ENCODE results near the gene RFX8.
"Not testable (repeated sequence)": the region's sequence is repeated elsewhere in the genome, so short reads cannot be mapped to it uniquely, and the experiment has no call there.

RFX8 gene

DNA sequence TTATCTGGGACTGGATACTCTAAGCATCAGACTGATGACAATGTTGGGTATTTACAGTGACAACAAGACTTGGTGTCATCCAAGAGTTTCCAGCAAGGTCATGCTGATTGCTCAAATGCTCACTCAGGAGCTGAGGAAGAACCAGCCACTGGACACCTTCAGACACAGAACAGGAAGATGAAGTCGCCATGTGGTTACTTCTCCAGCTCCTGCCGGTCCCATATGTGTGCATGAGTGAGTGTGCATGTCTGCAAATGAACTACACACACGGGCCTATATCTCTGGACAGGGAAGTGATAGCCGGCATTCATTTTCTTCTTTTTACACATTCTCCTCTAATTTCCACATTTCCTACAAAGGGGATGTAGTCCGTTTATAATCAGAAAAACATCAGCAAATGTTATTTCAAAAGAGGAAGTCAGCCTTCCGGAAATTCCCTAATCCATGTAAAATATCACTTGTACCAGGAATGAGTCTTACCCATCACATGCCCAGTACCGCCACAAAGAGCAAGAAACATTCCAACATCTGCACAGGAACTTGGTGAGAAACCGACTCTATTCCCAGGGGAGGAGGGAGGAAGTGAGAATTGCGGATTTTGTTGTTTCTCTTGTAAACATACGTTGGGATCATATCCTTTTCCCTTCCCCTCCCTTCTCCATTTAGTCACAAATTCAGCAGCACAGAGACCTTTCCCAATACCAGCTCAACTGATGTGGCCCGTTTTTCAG lies 10.8 kb downstream of the RFX8 start:
- H3K4me3 ChIP-seq (ENCODE audit: low read length), result no peak overlapping the region
- peak; percentile 15 for DNase-seq (ENCODE audit: low read depth)
- TF ChIP-seq, protein P1, sequence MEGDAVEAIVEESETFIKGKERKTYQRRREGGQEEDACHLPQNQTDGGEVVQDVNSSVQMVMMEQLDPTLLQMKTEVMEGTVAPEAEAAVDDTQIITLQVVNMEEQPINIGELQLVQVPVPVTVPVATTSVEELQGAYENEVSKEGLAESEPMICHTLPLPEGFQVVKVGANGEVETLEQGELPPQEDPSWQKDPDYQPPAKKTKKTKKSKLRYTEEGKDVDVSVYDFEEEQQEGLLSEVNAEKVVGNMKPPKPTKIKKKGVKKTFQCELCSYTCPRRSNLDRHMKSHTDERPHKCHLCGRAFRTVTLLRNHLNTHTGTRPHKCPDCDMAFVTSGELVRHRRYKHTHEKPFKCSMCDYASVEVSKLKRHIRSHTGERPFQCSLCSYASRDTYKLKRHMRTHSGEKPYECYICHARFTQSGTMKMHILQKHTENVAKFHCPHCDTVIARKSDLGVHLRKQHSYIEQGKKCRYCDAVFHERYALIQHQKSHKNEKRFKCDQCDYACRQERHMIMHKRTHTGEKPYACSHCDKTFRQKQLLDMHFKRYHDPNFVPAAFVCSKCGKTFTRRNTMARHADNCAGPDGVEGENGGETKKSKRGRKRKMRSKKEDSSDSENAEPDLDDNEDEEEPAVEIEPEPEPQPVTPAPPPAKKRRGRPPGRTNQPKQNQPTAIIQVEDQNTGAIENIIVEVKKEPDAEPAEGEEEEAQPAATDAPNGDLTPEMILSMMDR (IDR thresholded peaks at IDR 0.05; ENCODE audit: insufficient read depth, low read depth, low read length, missing control alignments), result no peak

DNA sequence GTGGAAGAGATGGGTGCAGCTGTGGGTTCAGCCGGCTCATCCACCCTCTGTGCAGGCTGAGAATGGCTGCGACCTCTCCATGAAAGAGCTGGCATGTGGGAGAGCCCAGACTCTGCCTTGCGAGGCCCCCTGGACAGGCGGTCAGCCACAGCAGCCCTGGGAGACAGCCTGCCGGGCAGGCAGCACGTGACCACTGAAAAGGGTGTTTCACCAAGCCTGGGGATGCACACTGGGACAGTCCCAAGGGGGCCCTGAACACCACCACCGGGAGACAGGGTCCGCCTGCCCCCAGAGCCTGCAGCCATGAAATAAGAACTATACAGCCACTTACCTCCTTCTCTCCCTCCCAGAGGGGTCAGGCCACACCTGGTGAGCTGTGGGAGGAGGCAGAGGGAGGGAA lies 11.5 kb downstream of the RFX8 start:
- no peak overlapping the region for H3K4me3 ChIP-seq (ENCODE audit: low read length)
- TF ChIP-seq, protein P1 (IDR thresholded peaks at IDR 0.05; ENCODE audit: insufficient read depth, low read depth, low read length, missing control alignments), result no peak
- no peak for DNase-seq (ENCODE audit: low read depth)

DNA sequence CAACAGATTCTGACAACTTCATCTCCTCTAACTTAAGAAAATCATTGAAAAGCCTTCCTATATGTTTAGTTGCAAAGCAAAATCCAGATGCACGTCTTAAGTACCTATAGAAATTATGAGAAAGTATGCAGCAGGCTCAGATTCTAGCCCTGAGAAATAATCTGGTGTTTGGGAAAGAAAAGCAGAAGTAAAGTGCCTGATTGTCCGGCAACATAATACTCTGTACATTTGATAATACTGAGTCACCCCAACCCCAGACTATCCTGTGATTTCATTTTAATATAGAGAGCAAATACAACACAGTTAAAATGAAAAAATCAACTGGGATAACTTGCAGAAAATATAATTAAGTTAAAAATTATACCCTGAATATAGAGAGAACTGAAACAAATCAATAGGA lies 13.5 kb downstream of the RFX8 start:
- H3K4me3 ChIP-seq (ENCODE audit: low read length), result no peak overlapping the region
- DNase-seq (ENCODE audit: low read depth), result no peak
- TF ChIP-seq, protein P1 (IDR thresholded peaks at IDR 0.05; ENCODE audit: insufficient read depth, low read depth, low read length, missing control alignments), result no peak

DNA sequence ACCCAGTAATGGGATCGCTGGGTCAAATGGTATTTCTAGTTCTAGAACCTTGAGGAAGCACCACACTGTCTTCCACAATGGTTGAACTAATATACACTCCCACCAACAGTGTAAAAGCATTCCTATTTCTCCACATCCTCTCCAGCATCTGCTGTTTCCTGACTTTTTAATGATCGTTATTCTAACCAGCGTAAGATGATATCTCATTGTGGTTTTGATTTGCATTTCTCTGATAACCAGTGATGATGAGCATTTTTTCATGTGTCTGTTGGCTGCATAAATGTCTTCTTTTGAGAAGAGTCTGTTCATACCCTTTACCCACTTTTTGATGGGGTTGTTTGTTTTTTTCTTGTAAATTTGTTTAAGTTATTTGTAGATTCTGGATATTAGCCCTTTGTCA lies 20.5 kb downstream of the RFX8 start:
- not testable (repeated sequence) for H3K4me3 ChIP-seq (ENCODE audit: low read length); DNase-seq (ENCODE audit: low read depth)

DNA sequence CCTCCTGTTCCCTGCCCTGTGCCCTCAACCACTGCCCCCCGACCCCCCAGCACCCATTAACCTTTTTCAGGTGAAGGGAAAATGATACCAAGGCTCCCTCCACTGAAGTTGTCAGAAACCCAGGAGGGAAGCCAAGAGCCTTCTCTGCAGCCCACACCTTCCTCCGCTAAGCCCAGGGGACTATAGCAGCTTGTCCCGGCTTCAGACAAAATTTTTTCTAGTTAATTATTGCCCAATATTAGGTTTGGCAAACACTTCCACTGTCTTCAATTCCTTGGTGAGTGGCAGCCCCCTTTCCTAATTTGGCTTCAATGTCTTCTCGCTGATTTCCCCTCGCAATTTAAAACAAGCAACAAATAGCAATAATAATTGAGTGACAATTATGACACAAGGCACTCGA lies 23.9 kb downstream of the RFX8 start:
- H3K4me3 ChIP-seq (ENCODE audit: low read length), result no peak overlapping the region
- no peak for DNase-seq (ENCODE audit: low read depth)
- TF ChIP-seq, protein P1 (IDR thresholded peaks at IDR 0.05; ENCODE audit: insufficient read depth, low read depth, low read length, missing control alignments), result no peak

DNA sequence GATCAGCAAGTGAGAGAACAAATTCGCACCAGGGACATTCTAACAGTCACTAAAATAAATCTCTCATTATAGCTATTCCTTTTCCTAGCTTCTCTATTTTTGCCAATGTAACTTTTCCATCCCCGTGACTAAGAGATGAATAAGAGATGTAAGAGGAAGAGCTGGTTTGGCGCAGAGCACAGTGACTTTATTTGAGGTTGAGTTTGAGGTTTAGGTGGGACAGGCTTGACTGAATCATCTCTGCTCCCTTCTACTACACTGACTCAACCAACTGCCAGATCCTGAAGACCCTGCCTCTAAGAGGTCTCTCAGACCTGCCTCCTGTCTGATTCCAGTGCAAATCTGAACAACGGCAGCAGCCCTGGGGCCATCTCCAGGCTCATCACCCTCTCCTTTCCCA lies 28.0 kb downstream of the RFX8 start:
- H3K4me3 ChIP-seq (ENCODE audit: low read length), result no peak overlapping the region
- TF ChIP-seq, protein P1 (IDR thresholded peaks at IDR 0.05; ENCODE audit: insufficient read depth, low read depth, low read length, missing control alignments), result no peak
- DNase-seq (ENCODE audit: low read depth), result peak; percentile 79

DNA sequence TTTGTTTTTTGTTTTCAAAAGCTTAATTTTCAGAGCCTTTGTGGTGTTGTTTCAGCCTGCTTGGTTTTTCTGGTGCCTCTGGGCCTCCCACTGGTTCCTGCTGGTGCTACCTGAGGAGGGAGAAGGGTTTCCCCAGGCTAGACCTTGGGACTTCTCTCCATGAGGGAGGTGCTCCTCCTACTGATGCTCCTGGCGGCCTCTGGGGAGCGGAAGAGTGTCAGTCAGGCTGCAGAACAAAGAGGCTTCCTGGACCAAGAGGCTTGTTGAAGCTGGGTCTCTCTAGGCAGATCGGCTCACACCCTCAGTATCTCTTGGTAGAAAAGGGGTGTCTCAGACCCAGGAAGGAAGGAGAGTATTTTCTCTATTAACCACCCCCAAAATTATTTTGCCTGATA lies 32.2 kb downstream of the RFX8 start:
- DNase-seq (ENCODE audit: low read depth), result no peak
- TF ChIP-seq, protein P1 (IDR thresholded peaks at IDR 0.05; ENCODE audit: insufficient read depth, low read depth, low read length, missing control alignments), result no peak
- no peak overlapping the region for H3K4me3 ChIP-seq (ENCODE audit: low read length)

Measured in epithelial cell of esophagus (primary cell).